ENCODE results near the gene CA5A. TPM values are rescaled to one million over a fixed set of nuclear protein-coding genes. Genes with fewer than 3 reads are reported as not detected.
A peak's percentile ranks its signal among the peaks of the same experiment; 100 is the strongest.

Gene CA5A
- total and polyA plus RNA-seq, 8 donors: 0.09 to 0.77 (median 0.16) TPM

DNA sequence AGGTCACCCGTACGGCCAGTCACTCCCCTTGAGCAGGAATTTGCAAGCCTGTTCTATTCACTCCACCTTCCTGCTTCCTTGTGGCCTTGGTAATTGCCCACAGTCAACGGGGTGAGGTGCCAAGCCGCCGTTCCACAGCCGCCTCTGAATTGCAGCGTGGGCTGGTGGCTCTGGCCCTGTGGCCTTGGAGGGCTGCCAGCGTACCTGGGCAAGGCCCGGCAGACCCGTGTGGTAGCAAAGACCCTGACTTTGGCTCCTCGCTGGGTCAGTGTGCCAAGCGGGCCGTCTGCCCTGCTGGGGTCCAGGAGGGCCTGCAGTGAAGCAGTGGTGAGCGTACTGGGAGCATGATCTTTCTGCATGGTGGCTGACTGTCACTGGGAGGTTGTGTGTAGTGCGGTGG, 18.5 kb upstream of the CA5A start:
- TF ChIP-seq, protein P1, sequence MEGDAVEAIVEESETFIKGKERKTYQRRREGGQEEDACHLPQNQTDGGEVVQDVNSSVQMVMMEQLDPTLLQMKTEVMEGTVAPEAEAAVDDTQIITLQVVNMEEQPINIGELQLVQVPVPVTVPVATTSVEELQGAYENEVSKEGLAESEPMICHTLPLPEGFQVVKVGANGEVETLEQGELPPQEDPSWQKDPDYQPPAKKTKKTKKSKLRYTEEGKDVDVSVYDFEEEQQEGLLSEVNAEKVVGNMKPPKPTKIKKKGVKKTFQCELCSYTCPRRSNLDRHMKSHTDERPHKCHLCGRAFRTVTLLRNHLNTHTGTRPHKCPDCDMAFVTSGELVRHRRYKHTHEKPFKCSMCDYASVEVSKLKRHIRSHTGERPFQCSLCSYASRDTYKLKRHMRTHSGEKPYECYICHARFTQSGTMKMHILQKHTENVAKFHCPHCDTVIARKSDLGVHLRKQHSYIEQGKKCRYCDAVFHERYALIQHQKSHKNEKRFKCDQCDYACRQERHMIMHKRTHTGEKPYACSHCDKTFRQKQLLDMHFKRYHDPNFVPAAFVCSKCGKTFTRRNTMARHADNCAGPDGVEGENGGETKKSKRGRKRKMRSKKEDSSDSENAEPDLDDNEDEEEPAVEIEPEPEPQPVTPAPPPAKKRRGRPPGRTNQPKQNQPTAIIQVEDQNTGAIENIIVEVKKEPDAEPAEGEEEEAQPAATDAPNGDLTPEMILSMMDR (IDR thresholded peaks at IDR 0.05): no peak
- peaks cover 23 to 74% of the 10 kb centered on the region in 2 donors for H3K4me1 ChIP-seq
- H3K4me3 ChIP-seq: peak overlapping the region in 1 of 2 donors; percentile 9
- peak overlapping the region; percentile 62 to 95 for H3K27ac ChIP-seq
- no peaks in the 10 kb centered on the region for H3K9me3 ChIP-seq
- no peaks in the 10 kb centered on the region for H3K27me3 ChIP-seq
- ATAC-seq (no peak), DNase-seq (peak in 1 of 4 donors; percentile 81)
- H3K36me3 ChIP-seq: peaks cover 0 to 9% of the 10 kb centered on the region in 2 donors
- intact Hi-C loops (cut with DNase I): no loop called here

DNA sequence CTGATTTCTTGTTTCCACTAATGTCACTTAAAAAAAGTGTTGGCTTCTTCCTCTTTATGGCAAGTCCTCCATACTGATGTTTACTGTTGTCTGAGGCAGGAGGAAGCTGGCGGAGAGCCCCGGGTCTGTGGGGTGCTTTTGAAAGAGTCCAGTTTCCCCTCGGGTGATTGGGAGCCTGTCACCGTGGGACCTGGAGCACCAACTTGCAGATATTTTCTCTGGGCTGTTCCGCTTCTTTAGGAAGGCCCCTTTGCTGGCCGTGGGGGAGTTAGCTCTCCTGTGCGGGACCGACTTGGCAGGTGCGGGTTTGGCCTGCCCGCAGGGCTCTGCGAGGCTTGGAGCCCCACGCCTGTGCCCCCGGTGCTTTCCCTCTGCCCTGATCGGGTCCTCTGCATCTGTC, 18.0 kb upstream of the CA5A start:
- H3K36me3 ChIP-seq: peaks cover 0 to 9% of the 10 kb centered on the region in 2 donors
- no peak for ATAC-seq
- no peaks in the 10 kb centered on the region for H3K9me3 ChIP-seq
- DNase-seq: peak in 1 of 4 donors; percentile 71
- H3K4me1 ChIP-seq: peaks cover 23 to 71% of the 10 kb centered on the region in 2 donors
- TF ChIP-seq, protein P1 (IDR thresholded peaks at IDR 0.05): no peak
- intact Hi-C loops (cut with DNase I): no loop called here
- peak overlapping the region; percentile 62 to 95 for H3K27ac ChIP-seq
- no peaks in the 10 kb centered on the region for H3K27me3 ChIP-seq
- peak overlapping the region in 1 of 2 donors; percentile 90 for H3K4me3 ChIP-seq

GRCh38 chr16:87953308-87954215, 17.2 kb upstream of the CA5A start:
- Histone ChIP-seq H3K4me3 (peak overlapping the region in 1 of 2 donors; percentile 90), H3K36me3 (peaks cover 0 to 9% of the 10 kb centered on the region in 2 donors), H3K27ac (peak overlapping the region; percentile 62 to 95), H3K27me3 (no peaks in the 10 kb centered on the region), H3K4me1 (peaks cover 23 to 74% of the 10 kb centered on the region in 2 donors), H3K9me3 (no peaks in the 10 kb centered on the region)
- intact Hi-C loops (cut with DNase I): no loop called here
- DNase-seq (no peak), ATAC-seq (no peak)
- TF ChIP-seq, protein P1 (IDR thresholded peaks at IDR 0.05): no peak

DNA sequence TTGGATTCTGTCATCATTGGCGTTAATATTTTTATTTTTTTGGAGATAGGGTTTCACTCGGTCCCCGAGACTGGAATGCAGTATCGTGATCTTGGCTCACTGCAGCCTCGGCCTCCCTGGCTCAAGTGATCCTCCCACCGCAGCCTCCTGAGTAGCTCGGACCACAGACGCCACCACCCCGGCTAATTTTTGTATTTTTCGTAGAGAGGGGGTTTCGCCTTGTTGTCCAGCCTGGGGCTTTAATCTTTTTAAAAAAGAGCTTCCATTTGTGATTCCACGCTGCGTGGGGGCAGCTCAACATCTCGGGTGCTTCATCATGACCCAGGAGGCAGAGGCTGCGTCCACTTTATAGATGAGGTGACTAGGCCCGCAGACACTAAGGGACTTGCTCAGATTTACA, 16.4 kb upstream of the CA5A start:
- no peaks in the 10 kb centered on the region for H3K9me3 ChIP-seq

More for the DNA sequence above, 16.4 kb upstream of the CA5A start:
- TF ChIP-seq, protein P1 (IDR thresholded peaks at IDR 0.05): no peak
- ATAC-seq: no peak
- intact Hi-C loops (cut with DNase I): no loop called here
- H3K27ac ChIP-seq: peak overlapping the region; percentile 95
- H3K36me3 ChIP-seq: peaks cover 0 to 9% of the 10 kb centered on the region in 2 donors
- H3K27me3 ChIP-seq: no peaks in the 10 kb centered on the region
- H3K4me3 ChIP-seq: peak overlapping the region in 1 of 2 donors; percentile 90
- peak in 1 of 4 donors; percentile 43 for DNase-seq
- H3K4me1 ChIP-seq: peaks cover 23 to 77% of the 10 kb centered on the region in 2 donors
